ENCODE results near the gene OR56A4.

DNA sequence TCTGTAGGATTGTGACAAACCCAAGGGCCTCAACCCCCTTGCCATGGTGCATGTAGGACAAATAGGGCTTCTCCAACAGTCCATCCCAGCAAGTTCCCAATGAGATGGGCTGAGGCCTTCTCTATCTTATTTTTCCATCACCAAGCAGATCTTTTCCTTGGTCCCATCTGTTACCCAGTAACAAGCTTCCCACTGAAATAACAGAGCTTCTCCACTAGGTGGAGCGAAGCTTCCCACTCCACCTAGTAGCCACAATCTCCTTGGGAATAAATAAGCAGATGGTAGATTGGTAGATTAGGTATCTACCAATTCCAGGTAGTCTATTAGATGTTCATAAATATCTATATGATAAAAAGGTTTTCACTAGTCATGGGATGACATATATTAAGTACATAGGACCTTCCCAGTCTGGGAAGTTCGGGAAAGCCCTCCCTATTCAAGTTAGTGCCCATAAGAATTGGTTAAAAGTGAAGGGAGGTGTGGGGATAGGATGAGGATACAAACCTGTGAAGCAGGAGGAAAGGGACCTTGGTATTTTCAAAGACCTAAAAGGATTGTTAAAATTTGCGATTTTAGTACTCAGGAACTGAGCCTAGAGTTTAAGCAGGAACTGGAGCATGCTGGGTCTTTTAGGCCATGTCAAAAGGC is 14.0 kb downstream of the OR56A4 start:
- TF ChIP-seq GATA3 (IDR thresholded peaks at IDR 0.05; ENCODE audit: low read depth, low read length) (no peak), GATA2 (IDR thresholded peaks at IDR 0.05; ENCODE audit: low read depth, low read length) (no peak)

Measured in SH-SY5Y (cell line).